ENCODE results near the gene CFAP300. TPM values are rescaled to one million over a fixed set of nuclear protein-coding genes. Genes with fewer than 3 reads are reported as not detected.

The CFAP300 gene
- total RNA-seq (2021): 1.2 and 1.7 TPM in 2 replicates
- long read RNA-seq, partial matches to known transcripts: 0 of 10 reads
- long read RNA-seq, other reads (novel, unspliced or antisense): 4 of 10 reads

DNA sequence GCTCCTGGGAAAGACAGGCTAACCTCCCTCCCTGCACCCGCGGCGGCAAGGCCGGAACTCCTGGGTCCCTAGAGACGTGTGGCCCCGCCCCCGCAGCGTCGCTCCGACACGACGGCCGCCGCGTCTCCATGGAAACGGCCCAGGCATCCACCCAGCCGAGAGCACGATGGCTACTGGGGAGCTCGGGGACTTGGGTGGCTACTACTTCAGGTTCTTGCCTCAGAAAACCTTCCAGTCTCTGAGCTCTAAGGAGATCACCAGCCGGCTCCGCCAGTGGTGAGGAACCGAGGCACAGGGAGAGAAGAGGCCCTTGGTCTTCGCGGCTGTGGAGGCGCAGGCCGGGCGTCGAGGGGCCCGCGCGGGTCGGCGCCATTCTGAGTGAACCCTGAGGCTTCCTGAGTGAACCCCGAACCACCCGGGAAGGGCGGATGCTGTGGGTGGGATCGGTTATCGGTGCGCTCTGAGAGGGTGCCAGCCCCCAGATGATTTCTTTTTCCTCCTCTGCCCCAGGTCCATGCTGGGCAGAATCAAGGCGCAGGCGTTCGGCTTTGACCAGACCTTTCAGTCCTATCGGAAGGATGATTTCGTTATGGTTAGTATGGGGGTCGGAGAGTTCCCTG lies at the start of gene CFAP300:
TSS of gene CFAP300 (plus strand) at position 133 of the 620 bp plus-strand sequence. CDS start at position 167, 34 bp downstream.
- no peak within 1 kb of the TSS for H3K27ac ChIP-seq (ENCODE audit: insufficient read length, low read depth, low read length)
- no peaks in the 10 kb centered on the region for H3K79me1 ChIP-seq (ENCODE audit: insufficient read depth, low read depth, low read length, poor library complexity, severe bottlenecking)
- H3K4me2 ChIP-seq (ENCODE audit: insufficient read depth, insufficient read length, low read length): peak within 1 kb of the TSS; percentile 56
- H3K4ac ChIP-seq (ENCODE audit: low read depth, low read length): no peak within 1 kb of the TSS
- H3T11ph ChIP-seq (ENCODE audit: low read length): no peak within 1 kb of the TSS
- TF ChIP-seq, protein P1, sequence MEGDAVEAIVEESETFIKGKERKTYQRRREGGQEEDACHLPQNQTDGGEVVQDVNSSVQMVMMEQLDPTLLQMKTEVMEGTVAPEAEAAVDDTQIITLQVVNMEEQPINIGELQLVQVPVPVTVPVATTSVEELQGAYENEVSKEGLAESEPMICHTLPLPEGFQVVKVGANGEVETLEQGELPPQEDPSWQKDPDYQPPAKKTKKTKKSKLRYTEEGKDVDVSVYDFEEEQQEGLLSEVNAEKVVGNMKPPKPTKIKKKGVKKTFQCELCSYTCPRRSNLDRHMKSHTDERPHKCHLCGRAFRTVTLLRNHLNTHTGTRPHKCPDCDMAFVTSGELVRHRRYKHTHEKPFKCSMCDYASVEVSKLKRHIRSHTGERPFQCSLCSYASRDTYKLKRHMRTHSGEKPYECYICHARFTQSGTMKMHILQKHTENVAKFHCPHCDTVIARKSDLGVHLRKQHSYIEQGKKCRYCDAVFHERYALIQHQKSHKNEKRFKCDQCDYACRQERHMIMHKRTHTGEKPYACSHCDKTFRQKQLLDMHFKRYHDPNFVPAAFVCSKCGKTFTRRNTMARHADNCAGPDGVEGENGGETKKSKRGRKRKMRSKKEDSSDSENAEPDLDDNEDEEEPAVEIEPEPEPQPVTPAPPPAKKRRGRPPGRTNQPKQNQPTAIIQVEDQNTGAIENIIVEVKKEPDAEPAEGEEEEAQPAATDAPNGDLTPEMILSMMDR (conservative IDR thresholded peaks at IDR 0.05): no peak
- H2AFZ ChIP-seq (ENCODE audit: low read length): peak within 1 kb of the TSS; percentile 94
- no peaks in the 10 kb centered on the region for H3K79me2 ChIP-seq (ENCODE audit: insufficient read depth, low read length)
- H3K56ac ChIP-seq (ENCODE audit: insufficient read length, low read depth, low read length): no peak within 1 kb of the TSS
- H2BK120ac ChIP-seq (ENCODE audit: low read depth, low read length, poor library complexity, severe bottlenecking): no peak within 1 kb of the TSS
- H3K9ac ChIP-seq (ENCODE audit: extremely low read depth, insufficient read length, low read length): no peak within 1 kb of the TSS
- no peaks in the 10 kb centered on the region for H4K20me1 ChIP-seq (ENCODE audit: control insufficient read depth, insufficient read depth, insufficient read length)
- Mint-ChIP-seq H3K36me3 (ENCODE audit: insufficient read depth in 1 of 3, low read depth in 3 of 3) (no peaks in the 10 kb centered on the region), H3K9me3 (no peaks in the 10 kb centered on the region), H3K27me3 (ENCODE audit: low read depth) (peaks cover 14% of the 10 kb centered on the region), H3K27ac (peak within 1 kb of the TSS in 1 of 3 experiments; percentile 77; a peak in 1 of 7 replicates), H3K4me1 (peaks cover 13 to 14% of the 10 kb centered on the region in 2 experiments), H3K4me3 (peak within 1 kb of the TSS; percentile 68 to 74)
- no peak within 1 kb of the TSS for H3K23ac ChIP-seq (ENCODE audit: insufficient read length, low read depth, low read length)
- no peak within 1 kb of the TSS for H4K5ac ChIP-seq (ENCODE audit: insufficient read length, low read depth, low read length)
- H4K8ac ChIP-seq (replicated peaks; ENCODE audit: insufficient read length, low read depth, low read length): no peak within 1 kb of the TSS
- H3K9me3 ChIP-seq (ENCODE audit: control insufficient read depth, low read depth, low read length): no peaks in the 10 kb centered on the region
- no peak within 1 kb of the TSS for H2BK5ac ChIP-seq (ENCODE audit: insufficient read length, low read length)
- H2BK15ac ChIP-seq (ENCODE audit: low read depth, low read length): no peak within 1 kb of the TSS
- no peaks in the 10 kb centered on the region for H3K27me3 ChIP-seq (ENCODE audit: insufficient read depth, low read length)
- peak; percentile 78 for DNase-seq
- no CpG with 5 or more reads among the region's 45 CpGs for WGBS (ENCODE audit: extremely low coverage, insufficient read length, low lambda C conversion rate)
- no peak within 1 kb of the TSS for H2BK20ac ChIP-seq (ENCODE audit: low read depth, low read length, poor library complexity, severe bottlenecking)
- no peak within 1 kb of the TSS for H2AK5ac ChIP-seq (ENCODE audit: insufficient read length, low read length)
- no peak within 1 kb of the TSS for H4K91ac ChIP-seq (ENCODE audit: insufficient read length, low read depth, low read length)
- no peak within 1 kb of the TSS for H3K18ac ChIP-seq (ENCODE audit: insufficient read length, low read depth, low read length)
- no peaks in the 10 kb centered on the region for H3K4me1 ChIP-seq (ENCODE audit: insufficient read depth, low read length)
- peaks cover 9% of the 10 kb centered on the region for H3K23me2 ChIP-seq (ENCODE audit: insufficient read length, low read depth, low read length, poor library complexity, severe bottlenecking)
- peak within 1 kb of the TSS; percentile 67 for H3K14ac ChIP-seq (ENCODE audit: insufficient read depth, low read length)
- H2BK12ac ChIP-seq (ENCODE audit: insufficient read length, low read depth, low read length): no peak within 1 kb of the TSS
